ENCODE results near the gene PRRG1. TPM values are rescaled to one million over a fixed set of nuclear protein-coding genes. Genes with fewer than 3 reads are reported as not detected.
"Not testable (repeated sequence)": the region's sequence is repeated elsewhere in the genome, so short reads cannot be mapped to it uniquely, and the experiment has no call there.

PRRG1 gene
- total RNA-seq, 2 experiments from 2014 or later, result not detected

- intact Hi-C loops (cut with micrococcal nuclease; ENCODE audit: unreplicated experiment), result no loop called here
- no peaks in the 10 kb centered on the region for H3K36me3 ChIP-seq (ENCODE audit: insufficient read depth, low read length)
- H3K4me3 ChIP-seq (ENCODE audit: low read depth, low read length, poor library complexity, severe bottlenecking), result no peak overlapping the region
- TF ChIP-seq EZH2phosphoT487 (IDR thresholded peaks at IDR 0.05; ENCODE audit: borderline replicate concordance, low read depth, low read length), result no peak
- TF ChIP-seq CTCF (conservative IDR thresholded peaks at IDR 0.05; ENCODE audit: low read length), result no peak
- H2AFZ ChIP-seq (ENCODE audit: low read length), result no peak overlapping the region
- no peak for DNase-seq (ENCODE audit: low spot score)
- ChIA-PET CTCF (ENCODE audit: unreplicated experiment) (no interaction called here), POLR2A (interaction anchor here (0.8 kb wide), 1 partner anchor 709 kb away, joined by 4 read pairs; no protein-coding TSS in a partner anchor)
- H3K4me2 ChIP-seq (ENCODE audit: low read length), result no peak overlapping the region
- H4K20me1 ChIP-seq (ENCODE audit: insufficient read depth, low read length), result no peaks in the 10 kb centered on the region
- no peak overlapping the region for H3K27ac ChIP-seq (ENCODE audit: low read depth, low read length, poor library complexity, severe bottlenecking)
- no peaks in the 10 kb centered on the region for H3K9me3 ChIP-seq (ENCODE audit: low read length)
- no peaks in the 10 kb centered on the region for H3K9me2 ChIP-seq (ENCODE audit: insufficient read depth, low read length)
- H3K4me1 ChIP-seq (ENCODE audit: insufficient read depth, low read length, poor library complexity, severe bottlenecking), result no peaks in the 10 kb centered on the region
- H3K79me2 ChIP-seq (ENCODE audit: insufficient read depth, low read depth, low read length), result no peaks in the 10 kb centered on the region
- no TSS peak for BruUV-seq (replicated peaks)
These were observed 125.3 kb downstream of the PRRG1 start for GRCh38 chrX:37474478-37474877.

- no peak overlapping the region for H3K4me3 ChIP-seq (ENCODE audit: low read depth, low read length, poor library complexity, severe bottlenecking)
- H3K27ac ChIP-seq (ENCODE audit: low read depth, low read length, poor library complexity, severe bottlenecking), result no peak overlapping the region
- H3K4me2 ChIP-seq (ENCODE audit: low read length), result no peak overlapping the region
- H4K20me1 ChIP-seq (ENCODE audit: insufficient read depth, low read length), result no peaks in the 10 kb centered on the region
- ChIA-PET POLR2A (no interaction called here), CTCF (ENCODE audit: unreplicated experiment) (no interaction called here)
- no peaks in the 10 kb centered on the region for H3K9me2 ChIP-seq (ENCODE audit: insufficient read depth, low read length)
- intact Hi-C loops (cut with micrococcal nuclease; ENCODE audit: unreplicated experiment), result no loop called here
- H3K79me2 ChIP-seq (ENCODE audit: insufficient read depth, low read depth, low read length), result no peaks in the 10 kb centered on the region
- H3K4me1 ChIP-seq (ENCODE audit: insufficient read depth, low read length, poor library complexity, severe bottlenecking), result no peaks in the 10 kb centered on the region
- H2AFZ ChIP-seq (ENCODE audit: low read length), result no peak overlapping the region
- BruUV-seq (replicated peaks), result no TSS peak
- no peak for TF ChIP-seq CTCF (conservative IDR thresholded peaks at IDR 0.05; ENCODE audit: low read length)
- no peak for TF ChIP-seq EZH2phosphoT487 (IDR thresholded peaks at IDR 0.05; ENCODE audit: borderline replicate concordance, low read depth, low read length)
- no peak for DNase-seq (ENCODE audit: low spot score)
- H3K9me3 ChIP-seq (ENCODE audit: low read length), result no peaks in the 10 kb centered on the region
- no peaks in the 10 kb centered on the region for H3K36me3 ChIP-seq (ENCODE audit: insufficient read depth, low read length)
These were observed 127.5 kb downstream of the PRRG1 start for GRCh38 chrX:37476571-37477170.

- DNase-seq (ENCODE audit: low spot score); H2AFZ ChIP-seq (ENCODE audit: low read length); H3K79me2 ChIP-seq (ENCODE audit: insufficient read depth, low read depth, low read length); H3K9me3 ChIP-seq (ENCODE audit: low read length); H3K4me1 ChIP-seq (ENCODE audit: insufficient read depth, low read length, poor library complexity, severe bottlenecking); H3K27ac ChIP-seq (ENCODE audit: low read depth, low read length, poor library complexity, severe bottlenecking); intact Hi-C loops (cut with micrococcal nuclease; ENCODE audit: unreplicated experiment); H3K4me2 ChIP-seq (ENCODE audit: low read length); H3K36me3 ChIP-seq (ENCODE audit: insufficient read depth, low read length); H3K4me3 ChIP-seq (ENCODE audit: low read depth, low read length, poor library complexity, severe bottlenecking); H4K20me1 ChIP-seq (ENCODE audit: insufficient read depth, low read length); BruUV-seq (replicated peaks); CTCF ChIA-PET (ENCODE audit: unreplicated experiment); H3K9me2 ChIP-seq (ENCODE audit: insufficient read depth, low read length): not testable (repeated sequence)
- POLR2A ChIA-PET, result interaction anchor here (0.7 kb wide), 1 partner anchor 13 kb away, joined by 3 read pairs; no protein-coding TSS in a partner anchor
These were observed 135.2 kb downstream of the PRRG1 start for GRCh38 chrX:37484335-37484734.
